GM12874 (cell line): ENCODE results near the gene TCTN1.

Source experiments
- CTCF ChIP-seq: IDR thresholded peaks from 2 replicates; pipeline ENCODE4 v1.5.1; 2011; ENCODE audit warnings: low read depth, mild to moderate bottlenecking, control low read depth, low read length, moderate library complexity; ENCODE audit not compliant: insufficient read depth

The TCTN1 gene

GRCh38 chr12:110684312-110684836, 70.4 kb downstream of the TCTN1 start:
- TF ChIP-seq CTCF = no peak

GRCh38 chr12:110686294-110686903, 72.5 kb downstream of the TCTN1 start:
- no peak for TF ChIP-seq CTCF

- no peak for TF ChIP-seq CTCF
Observed at GRCh38 chr12:110687396-110688169, 73.7 kb downstream of the TCTN1 start.

- no peak for TF ChIP-seq CTCF
Observed at GRCh38 chr12:110688446-110689280, 74.7 kb downstream of the TCTN1 start, which contains the start of gene HVCN1. Gene HVCN1 (minus strand): TSS chr12:110689115. CDS start chr12:110683245, 5,870 bp downstream.

- no peak for TF ChIP-seq CTCF
Observed at GRCh38 chr12:110689281-110690126, 75.6 kb downstream of the TCTN1 start.

GRCh38 chr12:110690127-110690430, 76.2 kb downstream of the TCTN1 start:
- no peak for TF ChIP-seq CTCF
